T-helper 22 cell (primary cell): Measurements from ENCODE around the gene MYOZ3.

Experiments used
- DNase-seq: peaks from one replicate; pipeline ENCODE4 v3.0.0-alpha.2; 2020; ENCODE audit warnings: low read depth

The MYOZ3 gene

DNA sequence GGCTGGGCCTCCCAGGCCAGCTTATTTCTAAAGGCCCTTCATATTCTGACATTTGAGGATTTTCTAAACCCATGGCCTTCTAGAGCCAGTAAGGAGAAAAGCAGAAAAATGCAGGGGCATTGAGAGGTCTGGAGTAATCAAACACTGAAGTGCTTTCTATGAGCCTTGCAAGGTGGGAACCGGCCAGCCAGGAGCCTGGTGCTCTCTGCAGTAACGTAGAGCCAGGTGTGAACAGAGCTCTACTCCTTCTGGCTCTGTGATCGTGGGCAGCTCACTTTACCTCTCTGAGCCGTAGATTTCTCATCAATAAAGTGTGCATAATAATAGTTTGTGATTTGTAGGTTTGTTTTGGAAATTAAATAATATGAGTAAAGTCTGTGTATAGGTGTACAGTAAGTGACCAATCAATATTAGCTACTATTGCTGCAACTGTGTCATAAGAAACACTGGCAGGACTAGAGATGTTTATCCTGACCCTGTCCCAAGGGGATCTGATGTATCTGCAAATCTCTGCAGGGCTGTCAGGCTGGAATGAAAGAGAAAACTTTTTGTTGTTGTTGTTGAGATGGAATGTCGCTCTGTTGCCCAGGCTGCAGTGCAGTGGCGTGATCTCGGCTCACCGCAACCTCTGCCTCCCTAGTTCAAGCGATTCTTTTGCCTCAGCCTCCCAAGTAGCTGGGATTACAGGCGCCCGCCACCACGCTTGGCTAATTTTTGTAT, 17.9 kb upstream of the MYOZ3 start:
- DNase-seq, result no peak

DNA sequence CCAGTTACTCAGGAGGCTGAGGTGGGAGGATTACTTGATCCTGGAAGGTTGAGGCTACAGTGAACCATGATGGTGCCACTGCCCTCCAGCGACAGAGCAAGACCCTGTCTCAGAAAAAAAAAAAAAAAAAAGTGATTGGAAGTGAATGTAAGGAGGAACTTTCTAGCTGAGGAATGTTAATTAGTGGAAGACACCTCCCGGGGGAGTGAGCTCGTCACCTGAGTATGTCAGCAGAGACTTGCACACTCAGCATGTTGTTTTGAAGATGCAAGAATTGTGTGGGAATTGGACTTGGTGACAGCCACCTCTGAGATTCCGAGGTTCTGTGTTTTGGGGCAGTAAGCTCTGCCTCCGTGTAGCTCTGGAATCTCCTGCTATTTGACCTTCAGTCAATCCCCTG, 17.0 kb upstream of the MYOZ3 start:
- no peak for DNase-seq

DNA sequence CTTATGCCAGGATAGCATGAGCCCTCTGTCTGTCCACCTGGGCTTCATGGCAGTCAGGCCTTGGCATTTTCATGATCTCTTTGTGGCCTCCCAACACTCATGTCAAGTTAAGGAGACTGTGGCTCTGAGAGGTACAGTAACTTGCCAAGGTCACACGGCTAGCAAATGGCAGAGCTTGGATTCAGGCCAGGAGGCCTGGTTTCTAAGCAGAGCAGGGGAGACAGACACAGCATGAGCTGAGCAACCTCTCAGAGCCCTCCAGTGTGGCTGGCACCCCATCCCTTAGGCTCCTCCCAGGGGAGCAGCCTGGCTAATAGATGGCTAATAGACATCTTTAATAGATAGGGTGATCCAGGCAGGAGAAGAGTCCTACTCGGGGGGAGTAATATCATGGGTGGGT, 16.5 kb upstream of the MYOZ3 start:
- DNase-seq, result no peak

DNA sequence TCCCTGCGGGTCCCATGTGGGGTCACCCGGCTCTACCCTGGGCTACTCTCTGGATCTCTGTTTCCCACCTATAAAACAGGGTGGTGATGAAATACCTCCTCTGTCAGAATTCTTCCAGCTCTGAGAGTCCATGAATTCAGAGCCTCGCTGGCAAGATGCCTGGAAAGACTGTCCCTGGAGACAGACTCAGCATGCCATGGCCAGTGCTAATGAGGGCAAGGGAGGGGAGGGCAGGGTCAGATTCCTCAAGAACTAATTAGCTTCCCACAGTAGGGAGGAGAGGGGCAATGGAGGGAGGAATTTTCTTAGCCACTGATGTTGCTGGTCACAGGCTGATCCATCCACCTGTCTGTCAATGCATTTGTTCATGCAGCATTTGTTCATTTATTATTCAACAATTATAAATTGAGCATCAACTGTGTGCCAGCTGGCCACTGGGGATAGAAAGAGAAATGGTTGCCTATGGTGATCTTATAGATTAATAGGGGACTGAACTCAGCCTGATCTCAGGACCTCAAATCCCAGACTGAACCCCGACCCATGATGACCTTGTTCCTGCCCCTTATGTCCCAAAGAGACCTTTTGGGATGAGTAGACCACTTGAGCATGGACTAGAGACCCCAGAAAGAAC, 15.9 kb upstream of the MYOZ3 start:
- no peak for DNase-seq

DNA sequence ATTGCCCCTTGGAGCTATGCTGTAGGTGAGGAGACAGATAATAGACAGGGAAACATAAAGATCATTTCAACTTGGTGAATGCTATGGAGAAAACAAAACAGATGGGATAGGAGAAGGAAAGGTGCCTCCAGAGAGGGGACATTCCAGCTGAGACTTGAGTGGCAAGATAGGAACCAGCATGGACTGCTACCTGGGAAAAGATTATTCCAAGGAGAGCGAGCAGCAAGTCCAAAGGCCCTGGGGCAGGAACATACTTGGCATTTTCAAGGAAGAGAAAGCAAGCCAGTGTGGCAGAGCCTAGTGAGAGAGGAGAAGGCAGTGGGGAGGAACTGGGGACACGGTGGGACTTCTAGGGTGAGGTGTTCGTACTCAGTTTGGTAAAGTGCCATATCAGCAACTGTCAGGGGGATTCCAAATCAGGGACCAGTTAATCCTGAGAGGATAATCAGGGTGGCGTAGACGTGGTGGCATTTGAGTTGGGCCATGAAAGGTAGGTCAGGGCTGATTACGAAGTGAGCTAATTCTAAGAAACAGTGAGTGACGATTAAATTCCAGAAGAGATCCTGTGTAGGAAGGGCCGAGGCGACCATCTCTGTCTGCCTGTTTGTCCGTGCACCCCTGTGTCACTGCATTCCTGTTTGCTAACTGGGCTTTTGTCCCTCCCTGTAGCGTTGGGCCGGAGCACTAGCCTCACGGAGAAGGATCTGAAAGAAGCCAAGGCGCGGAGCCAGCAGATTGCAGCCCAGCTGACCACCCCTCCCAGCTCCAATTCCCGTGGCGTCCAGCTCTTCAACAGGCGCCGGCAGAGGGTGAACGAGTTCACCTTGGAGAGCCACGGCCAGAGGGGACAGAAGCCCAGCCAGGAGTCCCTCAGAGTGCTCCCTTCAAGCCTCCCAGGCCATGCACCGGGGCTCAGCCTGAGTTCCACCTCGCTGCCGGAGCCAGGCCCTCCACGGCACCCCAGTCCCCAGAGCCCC, 13.5 kb upstream of the MYOZ3 start:
- no peak for DNase-seq

DNA sequence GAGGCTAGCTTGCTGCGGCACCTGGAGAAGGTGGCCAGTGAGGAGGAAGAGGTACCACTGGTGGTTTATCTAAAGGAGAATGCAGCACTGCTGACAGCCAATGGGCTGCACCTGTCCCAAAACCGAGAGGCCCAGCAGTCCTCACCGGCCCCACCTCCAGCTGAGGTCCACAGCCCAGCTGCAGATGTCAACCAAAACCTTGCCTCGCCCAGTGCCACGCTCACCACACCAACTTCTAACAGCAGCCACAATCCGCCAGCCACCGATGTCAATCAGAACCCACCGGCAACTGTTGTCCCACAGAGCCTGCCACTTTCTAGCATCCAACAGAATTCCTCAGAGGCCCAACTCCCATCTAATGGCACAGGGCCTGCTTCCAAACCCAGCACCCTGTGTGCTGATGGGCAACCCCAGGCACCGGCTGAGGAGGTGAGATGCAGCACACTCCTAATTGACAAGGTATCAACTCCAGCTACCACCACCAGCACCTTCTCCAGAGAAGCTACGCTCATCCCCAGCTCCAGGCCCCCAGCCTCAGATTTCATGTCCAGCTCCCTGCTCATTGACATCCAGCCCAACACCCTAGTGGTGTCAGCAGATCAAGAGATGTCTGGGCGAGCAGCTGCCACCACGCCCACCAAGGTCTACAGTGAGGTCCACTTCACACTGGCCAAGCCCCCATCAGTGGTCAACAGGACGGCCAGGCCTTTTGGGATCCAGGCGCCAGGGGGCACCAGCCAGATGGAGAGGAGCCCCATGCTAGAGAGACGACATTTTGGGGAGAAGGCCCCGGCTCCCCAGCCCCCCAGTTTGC, 12.6 kb upstream of the MYOZ3 start:
- no peak for DNase-seq

DNA sequence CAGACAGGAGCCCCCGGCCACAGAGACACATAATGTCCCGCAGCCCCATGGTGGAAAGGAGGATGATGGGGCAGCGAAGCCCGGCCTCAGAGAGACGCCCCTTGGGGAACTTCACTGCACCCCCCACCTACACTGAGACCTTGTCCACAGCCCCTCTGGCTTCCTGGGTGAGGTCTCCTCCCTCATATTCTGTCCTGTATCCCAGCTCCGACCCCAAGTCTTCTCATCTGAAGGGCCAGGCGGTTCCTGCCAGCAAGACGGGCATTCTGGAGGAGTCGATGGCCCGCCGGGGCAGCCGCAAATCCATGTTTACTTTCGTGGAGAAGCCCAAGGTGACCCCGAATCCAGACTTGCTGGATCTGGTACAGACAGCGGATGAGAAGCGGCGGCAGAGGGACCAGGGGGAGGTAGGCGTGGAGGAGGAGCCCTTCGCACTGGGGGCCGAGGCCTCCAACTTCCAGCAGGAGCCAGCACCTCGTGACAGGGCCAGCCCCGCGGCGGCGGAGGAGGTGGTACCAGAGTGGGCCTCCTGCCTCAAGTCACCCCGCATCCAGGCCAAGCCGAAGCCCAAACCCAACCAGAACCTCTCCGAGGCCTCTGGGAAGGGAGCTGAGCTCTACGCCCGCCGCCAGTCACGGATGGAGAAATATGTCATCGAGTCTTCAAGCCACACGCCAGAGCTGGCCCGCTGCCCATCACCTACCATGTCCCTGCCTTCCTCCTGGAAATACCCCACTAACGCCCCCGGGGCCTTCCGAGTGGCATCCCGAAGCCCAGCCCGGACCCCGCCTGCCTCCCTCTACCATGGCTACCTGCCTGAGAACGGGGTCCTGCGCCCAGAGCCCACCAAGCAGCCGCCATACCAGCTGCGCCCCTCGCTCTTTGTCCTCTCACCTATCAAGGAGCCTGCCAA, 11.7 kb upstream of the MYOZ3 start:
- DNase-seq, result no peak

DNA sequence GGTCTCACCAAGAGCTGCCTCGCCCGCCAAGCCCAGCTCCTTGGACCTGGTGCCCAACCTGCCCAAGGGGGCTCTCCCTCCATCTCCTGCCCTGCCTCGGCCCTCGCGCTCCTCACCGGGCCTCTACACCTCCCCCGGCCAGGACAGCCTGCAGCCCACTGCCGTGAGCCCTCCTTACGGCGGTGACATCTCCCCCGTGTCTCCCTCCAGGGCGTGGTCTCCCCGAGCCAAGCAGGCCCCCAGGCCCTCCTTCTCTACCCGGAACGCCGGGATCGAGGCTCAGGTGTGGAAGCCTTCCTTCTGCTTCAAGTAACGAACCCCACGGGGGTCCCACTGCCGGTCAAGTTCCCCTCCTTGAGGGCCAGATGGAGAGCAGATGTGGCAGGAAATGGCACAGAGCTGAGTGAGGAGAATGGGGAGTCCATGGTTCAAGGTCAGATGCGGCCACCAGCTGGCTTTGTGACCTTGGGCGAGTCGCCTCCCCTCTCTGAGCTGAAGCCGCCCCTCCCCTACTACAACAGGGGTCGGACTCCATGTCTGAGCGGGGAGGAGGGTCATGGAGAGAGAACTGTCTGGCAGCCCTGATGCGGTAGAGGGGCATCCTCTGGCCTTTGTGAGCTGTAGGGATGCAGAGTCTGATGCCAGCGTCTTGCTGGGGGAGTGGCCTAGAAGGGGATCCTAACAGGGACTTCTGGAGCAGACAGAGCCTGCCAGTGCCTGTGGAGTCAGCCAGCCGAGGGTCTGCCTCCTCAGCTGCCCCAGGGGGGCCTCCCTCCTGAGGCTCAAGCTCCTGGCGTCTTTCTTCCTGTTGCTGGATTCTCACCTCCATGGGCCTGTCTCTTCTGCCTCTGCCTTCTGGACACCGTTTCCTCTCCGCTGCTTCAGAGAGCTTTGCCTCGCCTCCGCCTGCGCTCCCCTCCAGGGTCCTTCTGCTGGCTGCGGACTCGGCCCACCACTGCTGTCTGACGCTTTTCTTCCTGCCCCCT, 10.7 kb upstream of the MYOZ3 start:
- no peak for DNase-seq

DNA sequence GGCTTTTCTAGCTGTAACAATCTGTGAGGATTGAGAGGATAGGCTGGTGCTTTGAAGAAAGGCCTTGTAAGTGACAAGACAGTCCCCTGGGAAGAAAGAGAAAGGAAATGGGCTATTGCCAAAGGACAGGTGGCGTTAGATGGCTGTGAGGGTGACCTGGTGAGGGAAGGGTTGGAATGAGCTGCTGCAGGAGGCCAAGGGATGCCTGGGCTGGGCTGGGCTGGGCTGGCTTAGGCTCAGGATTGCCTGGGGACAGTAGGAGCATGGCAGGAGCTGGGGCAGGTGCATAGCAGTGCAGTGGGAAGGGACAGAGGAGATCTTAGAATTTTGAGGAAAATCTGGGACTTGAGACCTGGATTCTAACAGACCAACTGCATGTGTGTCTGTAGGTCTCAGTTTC, 9.7 kb upstream of the MYOZ3 start:
- DNase-seq, result no peak

DNA sequence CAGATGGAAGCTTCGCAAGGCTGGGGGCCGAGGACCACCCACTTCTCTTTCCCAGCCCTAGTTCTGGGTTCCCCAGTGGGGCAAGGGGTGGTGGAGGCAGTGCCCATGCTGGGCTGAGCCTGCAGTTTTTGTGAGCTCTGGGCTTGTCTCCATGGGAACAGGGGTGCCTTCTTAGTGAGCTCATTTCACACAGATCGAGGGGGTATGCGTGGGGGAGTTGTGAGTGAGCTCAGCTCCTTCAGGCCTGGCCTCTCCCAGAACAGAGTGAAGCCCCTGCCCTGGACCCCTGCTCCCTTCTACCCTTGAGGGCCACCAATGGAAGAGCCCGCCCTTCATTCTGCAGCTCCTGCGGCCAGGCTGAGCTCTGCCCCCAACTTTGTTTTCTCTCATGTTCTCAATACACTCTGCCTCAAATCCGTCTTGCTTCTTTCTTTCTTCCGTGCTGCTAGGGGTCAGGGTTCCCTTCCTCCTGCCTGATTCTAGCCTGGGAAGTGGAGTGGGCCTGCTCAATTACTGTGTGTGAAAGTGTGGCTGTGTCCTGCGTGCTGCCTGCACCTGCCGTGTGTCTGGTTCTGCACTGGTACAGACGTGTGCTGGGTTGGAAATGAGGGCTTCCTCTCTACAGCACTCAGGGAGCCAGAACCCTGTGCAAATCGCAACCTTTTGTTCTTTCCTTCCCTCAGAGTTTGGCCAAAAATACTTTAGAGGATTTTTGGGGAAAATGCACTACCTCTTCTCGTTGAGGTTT, 9.0 kb upstream of the MYOZ3 start:
- no peak for DNase-seq

DNA sequence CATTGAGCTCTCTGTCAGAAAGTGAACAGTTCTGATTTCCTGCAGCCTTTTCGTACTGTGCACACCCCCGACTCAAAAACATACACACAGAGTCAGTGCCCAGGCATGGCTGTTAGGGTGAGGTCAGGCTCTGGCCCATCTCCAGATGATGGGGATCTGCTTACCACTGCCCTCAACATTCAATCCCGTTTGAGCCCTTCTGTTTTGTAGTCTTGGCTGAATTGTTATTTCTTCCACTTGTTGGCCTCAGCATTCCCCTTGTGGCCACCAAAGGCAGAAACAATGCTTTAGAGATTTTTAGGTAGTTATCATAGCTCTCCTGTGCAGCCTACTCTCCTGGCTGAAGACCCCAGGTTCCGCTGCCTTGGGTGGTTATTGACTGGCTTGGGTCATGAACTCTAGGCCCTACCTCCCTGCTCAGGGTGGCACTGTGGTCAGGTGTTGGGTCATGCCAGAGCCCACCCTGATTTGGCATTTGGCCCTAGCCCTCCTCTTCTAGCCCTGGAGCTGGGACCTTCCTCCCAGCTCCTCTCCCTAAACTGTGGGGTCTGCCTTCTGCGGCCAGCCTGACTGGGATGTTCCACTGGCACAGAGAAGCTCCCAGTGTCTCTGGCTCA, 7.8 kb upstream of the MYOZ3 start:
- DNase-seq, result no peak

DNA sequence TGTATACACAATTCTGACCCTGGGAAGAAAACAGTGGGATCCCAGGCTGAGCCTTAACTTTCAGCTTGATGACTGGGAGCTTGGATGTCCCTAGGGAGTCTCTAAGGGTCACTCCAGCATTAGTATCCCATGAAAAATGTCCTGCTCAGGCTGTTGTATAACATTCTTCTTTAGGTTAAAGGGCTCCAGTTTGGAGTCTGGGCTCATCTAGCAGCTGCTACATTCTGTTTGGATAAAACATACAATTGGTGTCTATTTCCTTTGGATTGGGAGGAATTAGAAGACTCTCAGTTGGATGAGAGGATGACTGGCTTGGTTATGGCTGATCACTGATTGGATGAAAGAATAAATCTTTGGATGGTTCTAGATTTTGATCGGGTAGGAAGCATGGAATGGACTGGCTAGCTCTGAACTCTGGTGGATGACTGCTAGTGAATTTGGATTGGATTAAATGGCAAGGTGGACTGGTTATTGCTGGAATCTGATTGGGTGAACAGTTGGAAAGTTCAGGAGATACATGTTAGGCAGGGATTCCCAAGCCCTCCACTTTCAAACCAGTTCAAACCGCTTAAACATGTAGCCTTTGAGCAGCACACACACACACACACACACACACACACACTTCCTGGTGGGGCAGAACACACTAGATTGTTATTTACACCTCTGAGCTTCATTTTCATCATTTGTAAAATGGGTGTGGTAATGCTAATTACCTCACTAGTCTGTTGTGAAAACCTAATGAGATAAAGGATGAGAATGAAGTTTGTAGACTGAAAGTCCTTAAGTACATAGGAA, 7.1 kb upstream of the MYOZ3 start:
- no peak for DNase-seq

DNA sequence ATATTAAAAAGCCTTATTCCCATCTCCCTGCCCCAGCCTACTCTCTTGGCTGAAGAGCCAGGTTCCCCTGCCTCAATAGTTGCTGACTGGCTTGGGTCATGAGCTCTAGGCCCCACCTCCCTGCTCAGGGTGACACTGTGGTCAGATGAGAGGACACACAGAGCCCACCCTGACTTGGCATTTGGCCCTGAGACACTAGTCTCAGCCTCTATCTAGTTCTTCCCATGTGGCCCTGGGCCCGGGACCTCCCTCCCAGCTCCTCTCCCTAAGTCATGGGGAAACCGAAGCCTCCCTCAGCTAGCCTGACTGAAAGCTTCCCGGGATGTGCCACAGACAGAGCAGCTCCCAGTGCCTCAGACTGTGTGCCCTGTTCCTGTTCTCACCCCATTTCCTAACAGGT, 5.8 kb upstream of the MYOZ3 start:
- no peak for DNase-seq

DNA sequence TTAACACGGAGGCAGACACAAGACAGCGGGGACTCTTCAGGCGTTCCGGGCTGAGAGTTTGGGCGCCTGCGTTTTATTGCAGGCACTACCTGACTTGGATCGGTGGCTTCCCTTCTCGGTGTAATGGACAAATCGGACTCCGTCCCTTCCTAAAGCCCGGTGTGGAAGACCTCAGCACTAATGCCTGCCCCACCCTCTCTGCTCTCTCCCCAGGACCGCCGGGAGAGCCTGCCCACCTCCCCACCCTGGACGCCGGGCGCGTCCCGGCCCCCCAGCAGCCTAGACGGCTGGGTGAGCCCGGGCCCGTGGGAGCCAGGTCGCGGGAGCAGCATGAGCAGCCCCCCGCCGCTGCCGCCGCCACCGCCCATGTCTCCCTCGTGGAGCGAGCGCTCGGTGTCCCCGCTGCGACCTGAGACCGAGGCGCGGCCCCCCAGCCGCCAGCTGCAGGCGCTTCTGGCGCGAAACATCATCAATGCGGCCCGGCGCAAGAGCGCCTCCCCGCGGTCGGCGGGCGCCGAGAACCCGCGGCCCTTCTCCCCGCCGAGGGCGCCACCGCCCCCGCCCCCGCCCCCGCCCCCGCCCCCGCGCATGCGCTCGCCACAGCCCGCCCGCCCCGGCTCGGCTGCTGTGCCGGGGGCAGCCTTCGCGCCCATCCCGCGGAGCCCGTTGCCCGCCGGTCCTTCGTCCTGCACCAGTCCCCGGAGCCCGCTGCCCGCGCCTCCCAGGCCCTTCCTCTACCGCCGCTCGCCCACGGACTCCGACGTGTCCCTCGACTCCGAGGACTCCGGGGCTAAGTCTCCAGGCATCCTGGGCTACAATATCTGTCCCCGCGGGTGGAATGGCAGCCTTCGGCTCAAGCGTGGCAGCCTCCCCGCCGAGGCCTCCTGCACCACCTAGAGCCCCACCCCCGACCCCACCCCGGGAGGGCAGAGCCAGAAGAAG, 4.6 kb upstream of the MYOZ3 start:
- peak; percentile 64 for DNase-seq

DNA sequence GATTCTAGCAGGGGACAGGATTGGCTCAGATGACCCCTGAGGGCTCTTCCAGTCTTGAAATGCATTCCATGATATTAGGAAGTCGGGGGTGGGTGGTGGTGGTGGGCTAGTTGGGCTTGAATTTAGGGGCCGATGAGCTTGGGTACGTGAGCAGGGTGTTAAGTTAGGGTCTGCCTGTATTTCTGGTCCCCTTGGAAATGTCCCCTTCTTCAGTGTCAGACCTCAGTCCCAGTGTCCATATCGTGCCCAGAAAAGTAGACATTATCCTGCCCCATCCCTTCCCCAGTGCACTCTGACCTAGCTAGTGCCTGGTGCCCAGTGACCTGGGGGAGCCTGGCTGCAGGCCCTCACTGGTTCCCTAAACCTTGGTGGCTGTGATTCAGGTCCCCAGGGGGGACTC, 2.9 kb upstream of the MYOZ3 start:
- DNase-seq, result no peak

DNA sequence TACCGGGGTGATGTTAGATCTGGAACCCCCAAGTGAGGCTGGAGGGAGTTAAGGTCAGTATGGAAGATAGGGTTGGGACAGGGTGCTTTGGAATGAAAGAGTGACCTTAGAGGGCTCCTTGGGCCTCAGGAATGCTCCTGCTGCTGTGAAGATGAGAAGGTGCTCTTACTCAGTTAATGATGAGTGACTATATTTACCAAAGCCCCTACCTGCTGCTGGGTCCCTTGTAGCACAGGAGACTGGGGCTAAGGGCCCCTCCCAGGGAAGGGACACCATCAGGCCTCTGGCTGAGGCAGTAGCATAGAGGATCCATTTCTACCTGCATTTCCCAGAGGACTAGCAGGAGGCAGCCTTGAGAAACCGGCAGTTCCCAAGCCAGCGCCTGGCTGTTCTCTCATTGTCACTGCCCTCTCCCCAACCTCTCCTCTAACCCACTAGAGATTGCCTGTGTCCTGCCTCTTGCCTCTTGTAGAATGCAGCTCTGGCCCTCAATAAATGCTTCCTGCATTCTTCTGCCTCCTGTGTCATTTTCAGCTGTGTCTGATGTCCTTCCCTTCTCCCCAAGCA, 2.3 kb upstream of the MYOZ3 start:
- no peak for DNase-seq
